ENCODE results near the gene SCAF1. TPM values are rescaled to one million over a fixed set of nuclear protein-coding genes. Genes with fewer than 3 reads are reported as not detected.

The SCAF1 gene
- total and polyA plus RNA-seq, 10 of the 15 experiments (the other 5 are each of a cell fraction or from before 2014, with no cell fraction given), result 0.18 to 77.0 (median 5.3) TPM

DNA sequence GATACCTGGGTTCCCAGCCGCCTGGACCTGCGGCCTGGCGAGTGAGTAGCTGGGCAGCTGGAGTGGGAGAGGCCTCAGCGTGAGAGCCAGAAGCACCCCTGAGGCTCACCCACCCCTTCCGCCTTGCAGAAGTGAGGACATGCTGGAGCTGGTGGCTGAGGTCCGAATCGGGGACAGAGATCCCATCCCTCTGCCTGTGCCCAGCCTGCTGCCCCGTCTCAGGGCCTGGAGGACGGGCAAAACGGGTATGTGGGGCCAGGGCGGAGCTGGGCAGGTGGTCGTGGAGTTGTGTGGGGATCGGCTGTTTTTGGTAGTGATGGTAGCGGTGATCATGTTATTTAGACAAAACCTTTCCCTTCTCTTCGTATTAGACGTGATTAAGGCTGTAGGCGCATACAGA lies 4.6 kb downstream of the SCAF1 start:
- TF ChIP-seq, protein P1, sequence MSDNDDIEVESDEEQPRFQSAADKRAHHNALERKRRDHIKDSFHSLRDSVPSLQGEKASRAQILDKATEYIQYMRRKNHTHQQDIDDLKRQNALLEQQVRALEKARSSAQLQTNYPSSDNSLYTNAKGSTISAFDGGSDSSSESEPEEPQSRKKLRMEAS (IDR thresholded peaks at IDR 0.05; ENCODE audit: low read depth, low read length), result no peak
- TF ChIP-seq CBX5 (IDR thresholded peaks at IDR 0.05; ENCODE audit: low read depth) (no peak), TCF3 (IDR thresholded peaks at IDR 0.05; ENCODE audit: borderline replicate concordance, insufficient read depth, low read depth, low read length) (no peak), PAX5 (IDR thresholded peaks at IDR 0.05; ENCODE audit: borderline replicate concordance, low read depth, low read length) (no peak), PML (IDR thresholded peaks at IDR 0.05; ENCODE audit: low read length) (no peak), POLR2AphosphoS2 (IDR thresholded peaks at IDR 0.05; ENCODE audit: low read depth, low read length) (no peak), ATF7 (IDR thresholded peaks at IDR 0.05; ENCODE audit: low read depth) (no peak), BACH1 (IDR thresholded peaks at IDR 0.05; ENCODE audit: borderline replicate concordance) (no peak), CBX3 (IDR thresholded peaks at IDR 0.05; ENCODE audit: borderline replicate concordance, low read depth) (no peak), SMC3 (IDR thresholded peaks at IDR 0.05; ENCODE audit: borderline replicate concordance, low read length) (no peak), STAT3 (IDR thresholded peaks at IDR 0.05; ENCODE audit: low read depth, low read length) (no peak), RB1 (IDR thresholded peaks at IDR 0.05; ENCODE audit: borderline replicate concordance) (no peak)
- TF ChIP-seq, protein P2, sequence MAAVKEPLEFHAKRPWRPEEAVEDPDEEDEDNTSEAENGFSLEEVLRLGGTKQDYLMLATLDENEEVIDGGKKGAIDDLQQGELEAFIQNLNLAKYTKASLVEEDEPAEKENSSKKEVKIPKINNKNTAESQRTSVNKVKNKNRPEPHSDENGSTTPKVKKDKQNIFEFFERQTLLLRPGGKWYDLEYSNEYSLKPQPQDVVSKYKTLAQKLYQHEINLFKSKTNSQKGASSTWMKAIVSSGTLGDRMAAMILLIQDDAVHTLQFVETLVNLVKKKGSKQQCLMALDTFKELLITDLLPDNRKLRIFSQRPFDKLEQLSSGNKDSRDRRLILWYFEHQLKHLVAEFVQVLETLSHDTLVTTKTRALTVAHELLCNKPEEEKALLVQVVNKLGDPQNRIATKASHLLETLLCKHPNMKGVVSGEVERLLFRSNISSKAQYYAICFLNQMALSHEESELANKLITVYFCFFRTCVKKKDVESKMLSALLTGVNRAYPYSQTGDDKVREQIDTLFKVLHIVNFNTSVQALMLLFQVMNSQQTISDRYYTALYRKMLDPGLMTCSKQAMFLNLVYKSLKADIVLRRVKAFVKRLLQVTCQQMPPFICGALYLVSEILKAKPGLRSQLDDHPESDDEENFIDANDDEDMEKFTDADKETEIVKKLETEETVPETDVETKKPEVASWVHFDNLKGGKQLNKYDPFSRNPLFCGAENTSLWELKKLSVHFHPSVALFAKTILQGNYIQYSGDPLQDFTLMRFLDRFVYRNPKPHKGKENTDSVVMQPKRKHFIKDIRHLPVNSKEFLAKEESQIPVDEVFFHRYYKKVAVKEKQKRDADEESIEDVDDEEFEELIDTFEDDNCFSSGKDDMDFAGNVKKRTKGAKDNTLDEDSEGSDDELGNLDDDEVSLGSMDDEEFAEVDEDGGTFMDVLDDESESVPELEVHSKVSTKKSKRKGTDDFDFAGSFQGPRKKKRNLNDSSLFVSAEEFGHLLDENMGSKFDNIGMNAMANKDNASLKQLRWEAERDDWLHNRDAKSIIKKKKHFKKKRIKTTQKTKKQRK (IDR thresholded peaks at IDR 0.05; ENCODE audit: low read depth, low read length), result no peak
- Histone ChIP-seq H3K4me2 (ENCODE audit: control insufficient read depth, insufficient read depth) (no peak overlapping the region), H3K9me3 (replicated peaks; ENCODE audit: control insufficient read depth, insufficient read depth, low read length) (no peaks in the 10 kb centered on the region), H3K27ac (ENCODE audit: control insufficient read depth, insufficient read depth) (no peak overlapping the region), H3K79me2 (ENCODE audit: control insufficient read depth, insufficient read depth, low read length) (peaks cover 29% of the 10 kb centered on the region), H3K36me3 (ENCODE audit: control insufficient read depth in 2 of 2, insufficient read depth in 2 of 2, low read length in 1 of 2) (peaks cover 0 to 8% of the 10 kb centered on the region in 2 experiments; a peak in 3 of 4 replicates), H3K4me1 (ENCODE audit: control insufficient read depth, insufficient read depth, low read length) (peaks cover 12% of the 10 kb centered on the region), H3K9ac (ENCODE audit: control insufficient read depth, insufficient read depth, low read length) (no peak overlapping the region), H3K27me3 (replicated peaks in 1 of 2; ENCODE audit: control insufficient read depth in 2 of 2, insufficient read depth in 2 of 2, low read length in 1 of 2) (no peaks in the 10 kb centered on the region), H3K4me3 (no peak overlapping the region), H4K20me1 (ENCODE audit: control insufficient read depth, insufficient read depth) (no peaks in the 10 kb centered on the region), H2AFZ (ENCODE audit: control insufficient read depth, low read depth, low read length) (no peak overlapping the region)
- in situ Hi-C loops (cut with MboI) (no loop called here), intact Hi-C loops (cut with micrococcal nuclease; ENCODE audit: unreplicated experiment) (no loop called here)
- ChIA-PET RAD21 (ENCODE audit: unreplicated experiment) (no interaction called here), POLR2A (no interaction called here), SMC1A (ENCODE audit: uncharacterized antibody, unreplicated experiment) (no interaction called here), CTCF (no interaction called here)
- DNase-seq (ENCODE audit: low read depth, low spot score) (no peak), ATAC-seq (no peak), FAIRE-seq (no peak)
- WGBS (ENCODE audit: insufficient coverage, insufficient replicate concordance, low lambda C conversion rate, missing lambda C conversion rate), result 97% methylated on average over 17 of the region's 17 CpGs
- BruUV-seq (replicated peaks), result no TSS peak
